Activated naive CD4-positive, alpha-beta T cell treated with anti-CD3 and anti-CD28 coated beads, Interleukin-2, amount 50 U/mL, for 72 hours (primary cell): ENCODE measurements around the gene AMH. TPM values are rescaled to one million over a fixed set of nuclear protein-coding genes. Genes with fewer than 3 reads are reported as not detected.
"Not testable (repeated sequence)": the region's sequence is repeated elsewhere in the genome, so short reads cannot be mapped to it uniquely, and the experiment has no call there.

ENCODE experiments used
- ATAC-seq, 2 donors: fragments of 150-1000 bp; cut with Tn5 transposase; 2 replicates each; pipeline ENCODE4 v1.10.0; 2021; ENCODE audit warnings: mild to moderate bottlenecking in 2 of 2, moderate library complexity in 2 of 2
- DNase-seq, 2 donors: peaks; one replicate each; pipeline ENCODE4 v3.0.0; 2021 to 2022; ENCODE audit warnings: low spot score in 2 of 2
- H3K27ac Mint-ChIP-seq, 2 donors: one replicate each; pipeline ENCODE4 v1.8.0; 2022; ENCODE audit warnings: mild to moderate bottlenecking in 2 of 2, mixed read lengths in 2 of 2
- H3K36me3 Mint-ChIP-seq, 2 donors: one replicate each; pipeline ENCODE4 v1.8.0; 2022; ENCODE audit warnings: mixed read lengths in 2 of 2
- H3K9me3 Mint-ChIP-seq, 2 donors: one replicate each; pipeline ENCODE4 v1.8.0; 2022; ENCODE audit warnings: mixed read lengths in 2 of 2
- total RNA-seq, 2 donors: library from RNA; stranded (reverse); gene quantifications; one replicate each; pipeline ENCODE4 v1.2.3, GENCODE V29; 2022

Gene AMH
- 1 to 10 TPM; 1.9 to 2.9 TPM for total RNA-seq

DNA sequence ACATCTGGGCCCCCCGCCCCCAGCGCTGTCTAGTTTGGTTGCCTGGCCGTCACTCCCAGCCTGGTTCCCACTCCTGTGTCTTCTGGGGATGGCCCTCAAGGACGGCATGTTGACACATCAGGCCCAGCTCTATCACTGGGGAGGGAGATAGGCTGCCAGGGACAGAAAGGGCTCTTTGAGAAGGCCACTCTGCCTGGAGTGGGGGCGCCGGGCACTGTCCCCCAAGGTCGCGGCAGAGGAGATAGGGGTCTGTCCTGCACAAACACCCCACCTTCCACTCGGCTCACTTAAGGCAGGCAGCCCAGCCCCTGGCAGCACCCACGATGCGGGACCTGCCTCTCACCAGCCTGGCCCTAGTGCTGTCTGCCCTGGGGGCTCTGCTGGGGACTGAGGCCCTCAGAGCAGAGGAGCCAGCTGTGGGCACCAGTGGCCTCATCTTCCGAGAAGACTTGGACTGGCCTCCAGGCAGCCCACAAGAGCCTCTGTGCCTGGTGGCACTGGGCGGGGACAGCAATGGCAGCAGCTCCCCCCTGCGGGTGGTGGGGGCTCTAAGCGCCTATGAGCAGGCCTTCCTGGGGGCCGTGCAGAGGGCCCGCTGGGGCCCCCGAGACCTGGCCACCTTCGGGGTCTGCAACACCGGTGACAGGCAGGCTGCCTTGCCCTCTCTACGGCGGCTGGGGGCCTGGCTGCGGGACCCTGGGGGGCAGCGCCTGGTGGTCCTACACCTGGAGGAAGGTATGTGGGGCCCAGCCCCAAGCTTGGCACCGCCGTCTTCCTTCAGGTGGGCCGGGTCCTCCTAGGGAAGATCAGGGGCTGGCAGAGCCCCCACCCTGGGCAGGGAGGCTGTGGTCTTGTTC, at the start of gene AMH:
Gene AMH, plus strand, starts transcription at position 314 of the 857 bp plus-strand sequence. Its CDS starts 10 bp downstream, at position 324.
- ATAC-seq, result no peak
- no peaks in the 10 kb centered on the region for H3K9me3 Mint-ChIP-seq
- peaks cover 5 to 9% of the 10 kb centered on the region in 2 donors for H3K36me3 Mint-ChIP-seq
- peak within 1 kb of the TSS in 1 of 2 donors; percentile 65 for H3K27ac Mint-ChIP-seq
- DNase-seq, result no peak

DNA sequence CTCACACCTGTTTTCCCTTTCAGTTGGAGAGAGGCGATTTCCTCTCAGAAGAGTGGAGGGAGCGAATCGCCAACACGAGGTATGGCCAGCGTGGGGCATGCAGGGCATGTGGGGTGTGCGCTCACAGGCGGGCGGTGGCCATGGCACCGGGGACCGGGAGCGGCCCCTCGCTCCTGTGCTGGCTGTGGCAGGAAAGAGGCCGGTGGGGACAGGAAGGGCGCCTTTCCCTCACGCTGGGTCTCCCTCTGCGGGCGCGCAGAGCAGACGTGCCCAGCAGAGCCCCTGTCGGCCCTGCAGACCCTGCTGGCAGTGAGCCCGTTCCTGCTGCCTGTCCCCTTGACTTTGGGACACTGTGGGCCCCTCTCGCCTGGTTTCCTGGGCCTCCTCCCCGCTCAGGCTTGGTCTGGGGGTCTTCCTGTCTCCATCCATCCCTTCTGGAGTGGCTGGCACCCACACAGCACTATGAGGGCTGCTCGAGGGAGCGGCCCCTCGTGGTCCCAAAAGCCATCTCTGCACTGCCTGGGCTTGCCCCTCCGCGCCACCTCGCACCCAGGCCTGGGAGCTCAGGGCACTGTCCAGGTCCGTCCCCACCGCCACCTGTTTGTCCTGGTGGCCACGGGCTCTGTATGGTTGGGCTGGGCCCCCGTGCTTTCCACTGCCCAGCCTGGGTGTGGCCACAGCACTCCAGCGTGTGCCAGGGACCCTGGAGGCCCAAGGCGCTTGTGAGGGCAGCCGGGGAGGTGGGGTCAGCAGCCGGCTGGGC, 49.1 kb upstream of the AMH start:
- Mint-ChIP-seq H3K27ac (peak overlapping the region in 1 of 2 donors; percentile 14), H3K9me3 (no peaks in the 10 kb centered on the region), H3K36me3 (no peaks in the 10 kb centered on the region)
- peak in 1 of 2 donors; percentile 9 for ATAC-seq
- DNase-seq, result no peak

DNA sequence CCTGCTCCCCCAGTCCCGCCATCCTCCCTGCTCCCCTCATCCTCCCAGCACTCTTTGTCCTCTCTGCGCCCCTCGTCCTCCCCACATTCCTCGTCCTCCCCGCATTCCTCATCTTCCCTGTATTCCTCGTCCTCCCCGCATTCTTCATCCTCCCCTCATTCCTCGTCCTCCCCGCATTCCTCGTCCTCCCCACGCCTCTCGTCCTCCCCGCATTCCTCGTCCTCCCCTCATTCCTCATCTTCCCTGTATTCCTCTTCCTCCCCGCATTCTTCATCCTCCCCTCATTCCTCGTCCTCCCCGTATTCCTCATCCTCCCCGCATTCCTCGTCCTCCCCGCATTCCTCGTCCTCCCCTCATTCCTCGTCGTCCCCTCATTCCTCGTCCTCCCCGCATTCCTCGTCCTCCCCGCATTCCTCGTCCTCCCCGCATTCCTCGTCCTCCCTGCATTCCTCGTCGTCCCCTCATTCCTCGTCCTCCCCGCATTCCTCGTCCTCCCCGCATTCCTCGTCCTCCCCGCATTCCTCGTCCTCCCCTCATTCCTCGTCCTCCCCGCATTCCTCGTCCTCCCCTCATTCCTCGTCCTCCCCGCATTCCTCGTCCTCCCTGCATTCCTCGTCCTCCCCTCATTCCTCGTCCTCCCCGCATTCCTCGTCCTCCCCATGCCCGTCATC, 48.4 kb upstream of the AMH start:
- ATAC-seq, H3K9me3 Mint-ChIP-seq, H3K36me3 Mint-ChIP-seq, DNase-seq: not testable (repeated sequence)
- peak overlapping the region in 1 of 2 donors; percentile 14 for H3K27ac Mint-ChIP-seq

DNA sequence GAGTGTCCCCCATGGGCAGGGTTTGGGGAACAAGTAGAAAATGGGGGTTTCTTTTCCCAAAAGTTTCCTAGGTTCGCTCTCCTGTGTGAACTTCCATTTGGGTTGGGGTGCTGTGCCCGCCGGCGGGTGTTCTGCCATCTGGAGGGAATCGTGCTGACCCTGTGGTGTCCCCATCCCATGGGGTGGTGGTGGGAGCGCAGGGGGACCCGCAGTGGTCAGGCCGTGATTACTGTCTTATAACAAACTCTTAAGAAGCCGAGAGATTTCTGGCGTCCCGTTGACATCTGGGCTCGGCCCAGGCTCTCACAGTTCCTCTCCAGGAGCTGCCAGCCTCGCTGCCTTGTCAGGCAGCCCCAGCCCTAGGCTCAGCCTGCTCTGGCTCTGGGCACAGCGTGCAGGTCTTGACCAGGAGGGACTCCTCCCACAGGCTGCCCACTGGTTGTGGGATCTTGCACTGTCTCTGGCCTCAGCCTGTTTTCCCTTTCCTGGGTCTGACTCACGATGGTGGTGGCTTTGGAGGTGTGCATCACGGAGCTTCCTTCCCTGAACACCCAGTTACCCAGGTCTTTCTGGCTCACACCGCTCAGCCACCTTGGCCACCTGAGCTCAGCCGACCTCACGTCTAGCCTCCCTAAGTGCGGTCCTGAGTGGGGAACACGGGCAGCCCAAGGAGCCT, 47.5 kb upstream of the AMH start:
- H3K9me3 Mint-ChIP-seq, result no peaks in the 10 kb centered on the region
- peak overlapping the region in 1 of 2 donors; percentile 74 for H3K27ac Mint-ChIP-seq
- DNase-seq (no peak), ATAC-seq (peak in 1 of 2 donors; percentile 13)
- H3K36me3 Mint-ChIP-seq, result peaks cover 0 to 1% of the 10 kb centered on the region in 2 donors

DNA sequence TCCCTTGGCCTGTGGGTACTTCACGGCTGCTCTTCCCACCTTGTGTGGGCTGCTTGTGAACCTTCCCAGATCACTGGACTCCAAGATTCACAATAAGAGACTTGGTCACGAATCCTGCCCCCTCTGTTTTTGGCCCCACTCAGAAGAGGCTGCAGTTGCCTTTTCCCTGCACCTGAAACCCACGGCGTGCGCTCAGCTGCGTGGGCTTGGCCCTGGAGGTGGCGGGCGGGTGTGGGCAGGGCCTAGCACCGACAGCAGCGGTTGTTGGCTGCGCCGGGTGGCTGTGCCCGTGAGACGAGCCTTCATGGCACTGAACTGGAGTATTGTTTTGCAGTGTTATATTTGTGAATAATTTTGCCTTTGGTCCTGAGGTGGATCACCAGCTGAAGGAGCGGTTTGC, 46.8 kb upstream of the AMH start:
- DNase-seq, result no peak
- Mint-ChIP-seq H3K9me3 (no peaks in the 10 kb centered on the region), H3K27ac (peak overlapping the region in 1 of 2 donors; percentile 81), H3K36me3 (peaks cover 0 to 4% of the 10 kb centered on the region in 2 donors)
- no peak for ATAC-seq

DNA sequence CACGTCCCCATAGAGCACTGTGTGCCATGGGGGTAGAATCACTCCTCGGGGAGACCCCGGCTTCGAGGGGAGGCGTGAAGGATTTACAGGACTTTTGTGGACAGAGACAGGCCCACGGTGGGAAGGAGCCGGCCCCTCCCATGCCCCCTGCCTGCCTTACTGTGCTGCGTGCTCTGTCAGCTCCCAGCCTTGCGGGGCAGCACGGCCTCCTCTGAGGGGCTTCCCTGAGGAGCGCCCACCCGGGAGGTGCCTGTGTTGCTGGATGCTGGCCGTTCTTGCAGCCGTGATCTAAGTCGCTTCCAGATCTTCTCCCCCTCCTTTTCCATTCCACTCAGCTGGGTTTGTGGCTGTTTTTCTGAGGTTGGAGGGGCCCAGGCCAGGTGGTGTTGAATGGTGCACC, 42.1 kb upstream of the AMH start:
- Mint-ChIP-seq H3K27ac (no peak overlapping the region), H3K9me3 (no peaks in the 10 kb centered on the region), H3K36me3 (peaks cover 4 to 5% of the 10 kb centered on the region in 2 donors)
- DNase-seq, result no peak
- ATAC-seq, result no peak

DNA sequence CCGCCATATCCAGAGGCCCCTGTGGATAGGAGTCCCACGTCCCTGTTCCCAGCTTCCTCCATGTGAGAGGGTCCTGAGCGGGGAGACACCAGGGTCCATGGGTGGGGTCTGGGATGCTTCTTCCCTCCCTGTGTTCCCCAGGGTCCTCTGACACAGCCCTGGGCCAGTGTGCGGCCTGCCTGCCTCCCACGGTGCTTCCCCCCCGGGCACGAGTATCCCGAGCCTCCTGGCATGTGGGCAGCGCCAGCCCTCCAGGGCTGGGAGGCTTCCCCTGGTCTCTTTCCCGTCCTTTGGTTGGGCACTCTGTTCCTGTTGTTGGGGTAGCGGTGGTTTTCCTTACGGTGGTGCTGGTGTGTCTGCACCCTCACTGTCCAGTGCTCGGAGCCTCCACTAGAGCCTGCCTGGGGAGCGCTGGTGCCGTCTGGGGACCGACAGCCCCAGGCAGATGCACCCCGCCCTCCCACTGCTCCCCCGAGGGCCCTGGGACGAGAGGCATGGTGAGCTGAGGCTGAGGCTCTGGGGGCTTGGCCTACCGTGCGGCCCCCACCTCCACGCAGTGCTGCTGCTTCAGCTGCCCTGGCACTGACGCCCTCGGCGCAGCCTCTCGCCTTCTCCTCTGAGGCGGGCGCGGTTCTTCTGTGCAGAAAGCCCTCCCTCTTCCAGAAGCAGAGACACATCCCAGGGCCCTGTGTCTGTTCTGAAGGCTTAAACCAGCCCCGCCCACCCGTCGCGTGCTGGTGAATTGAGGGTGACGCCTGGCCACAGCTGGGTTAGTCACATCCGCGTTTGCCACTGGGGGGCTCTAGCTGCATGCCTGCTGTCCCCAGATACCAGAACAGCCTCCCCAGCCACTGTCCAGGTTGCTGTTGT, 40.9 kb upstream of the AMH start:
- Mint-ChIP-seq H3K9me3 (no peaks in the 10 kb centered on the region), H3K27ac (no peak overlapping the region), H3K36me3 (peaks cover 4 to 5% of the 10 kb centered on the region in 2 donors)
- DNase-seq (no peak), ATAC-seq (no peak)

DNA sequence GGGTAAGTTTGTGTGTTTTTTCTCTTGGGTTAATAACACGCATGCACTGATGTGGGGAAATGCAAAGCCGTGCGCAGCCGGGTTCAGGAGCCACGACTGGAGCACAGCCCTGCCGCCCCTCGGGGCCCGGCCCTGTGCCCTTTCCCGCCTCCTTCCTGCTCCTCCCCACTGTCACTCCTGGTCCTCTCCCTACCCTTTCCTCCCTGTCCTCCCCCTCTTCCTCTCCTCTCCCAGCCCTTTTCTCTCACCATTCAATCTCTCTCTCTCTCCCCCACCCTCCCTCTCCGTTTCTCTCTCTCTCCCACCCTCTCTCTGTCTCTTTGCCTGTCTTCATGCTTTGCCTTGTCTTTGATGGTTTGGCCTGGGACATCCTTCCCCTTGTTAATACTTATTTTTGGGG, 40.1 kb upstream of the AMH start:
- peaks cover 4 to 5% of the 10 kb centered on the region in 2 donors for H3K36me3 Mint-ChIP-seq
- no peak overlapping the region for H3K27ac Mint-ChIP-seq
- H3K9me3 Mint-ChIP-seq, result no peaks in the 10 kb centered on the region
- DNase-seq (no peak), ATAC-seq (no peak)

DNA sequence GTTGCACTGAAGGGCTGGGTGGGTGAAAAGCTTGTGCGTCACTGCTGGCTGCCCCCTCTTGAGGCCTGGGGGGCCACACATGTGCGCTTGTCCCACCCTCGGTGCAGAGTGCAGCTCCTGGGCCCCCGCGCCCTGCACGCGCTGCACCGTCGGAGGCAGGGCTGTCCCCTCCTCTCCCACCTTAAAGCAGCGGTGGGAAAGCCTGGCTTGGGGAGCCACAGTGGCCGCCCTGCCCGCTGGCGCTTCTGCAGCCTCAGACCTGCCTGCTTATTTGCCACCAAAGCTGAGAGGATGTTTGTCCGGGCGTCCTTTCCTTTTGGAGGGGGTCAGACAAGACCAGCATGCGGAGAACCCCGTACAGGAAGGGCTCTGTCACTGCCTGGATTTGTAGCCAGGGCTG, 39.7 kb upstream of the AMH start:
- no peak for ATAC-seq
- H3K36me3 Mint-ChIP-seq, result peaks cover 4 to 5% of the 10 kb centered on the region in 2 donors

DNA sequence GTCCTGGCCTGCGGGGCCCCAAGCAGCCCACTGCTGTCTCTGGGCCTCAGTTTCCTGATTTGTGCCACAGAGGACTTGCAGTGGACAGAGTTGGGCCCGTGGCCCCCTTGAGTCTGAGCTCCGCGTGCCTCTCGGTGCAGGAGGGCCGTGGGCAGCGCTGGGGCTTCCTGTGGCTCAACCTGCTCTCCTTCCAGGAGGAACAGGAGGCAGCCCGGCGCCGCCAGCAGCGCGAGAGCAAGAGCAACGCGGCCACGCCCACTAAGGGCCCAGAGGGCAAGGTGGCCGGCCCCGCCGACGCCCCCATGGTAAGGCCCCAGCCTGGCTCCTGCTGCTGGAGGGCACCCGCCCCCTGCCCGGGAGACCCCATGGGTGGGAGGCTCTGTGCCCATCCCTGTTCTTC, 38.9 kb upstream of the AMH start:
- ATAC-seq, result no peak
- no peak for DNase-seq
- Mint-ChIP-seq H3K36me3 (peaks cover 5 to 7% of the 10 kb centered on the region in 2 donors), H3K27ac (no peak overlapping the region), H3K9me3 (no peaks in the 10 kb centered on the region)

More for the DNA sequence above, 39.7 kb upstream of the AMH start:
- Mint-ChIP-seq H3K9me3 (no peaks in the 10 kb centered on the region), H3K27ac (no peak overlapping the region)
- DNase-seq, result no peak

DNA sequence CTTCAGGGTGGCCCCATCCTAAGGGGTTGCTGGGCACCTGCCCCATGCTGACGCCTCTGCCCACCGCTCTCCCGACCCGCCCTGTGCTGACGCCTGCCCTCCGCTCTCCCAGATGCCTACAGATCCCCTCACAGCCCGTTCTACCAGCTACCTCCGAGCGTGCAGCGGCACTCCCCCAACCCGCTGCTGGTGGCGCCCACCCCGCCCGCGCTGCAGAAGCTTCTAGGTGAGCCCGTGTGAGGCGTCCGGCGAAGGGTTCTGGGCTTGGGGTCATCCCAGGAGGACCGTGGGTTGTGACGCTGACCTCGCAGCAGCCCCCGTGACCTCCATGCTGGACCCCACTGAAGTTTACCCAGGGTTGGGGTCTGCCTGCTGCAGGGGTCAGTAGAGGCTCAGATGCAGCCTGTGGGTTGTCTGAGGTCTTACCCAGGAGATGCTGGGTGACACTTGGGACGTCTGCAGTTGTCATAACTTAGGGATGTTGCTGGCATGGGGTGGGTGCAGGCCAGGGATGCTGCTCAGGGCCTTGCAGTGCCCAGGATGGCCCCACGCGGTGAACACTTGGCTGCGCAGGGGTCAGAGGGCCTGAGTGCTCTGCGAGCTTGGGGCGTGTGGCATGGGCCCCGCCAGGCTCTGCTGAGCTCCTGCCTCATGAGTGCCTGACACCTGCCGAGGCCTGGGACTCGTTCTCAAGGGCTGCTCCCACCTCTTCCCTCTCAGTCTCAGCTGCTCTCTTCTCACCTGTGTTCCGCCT, 38.0 kb upstream of the AMH start:
- H3K27ac Mint-ChIP-seq, result peak overlapping the region in 1 of 2 donors; percentile 50
- H3K36me3 Mint-ChIP-seq, result peaks cover 10 to 12% of the 10 kb centered on the region in 2 donors

DNA sequence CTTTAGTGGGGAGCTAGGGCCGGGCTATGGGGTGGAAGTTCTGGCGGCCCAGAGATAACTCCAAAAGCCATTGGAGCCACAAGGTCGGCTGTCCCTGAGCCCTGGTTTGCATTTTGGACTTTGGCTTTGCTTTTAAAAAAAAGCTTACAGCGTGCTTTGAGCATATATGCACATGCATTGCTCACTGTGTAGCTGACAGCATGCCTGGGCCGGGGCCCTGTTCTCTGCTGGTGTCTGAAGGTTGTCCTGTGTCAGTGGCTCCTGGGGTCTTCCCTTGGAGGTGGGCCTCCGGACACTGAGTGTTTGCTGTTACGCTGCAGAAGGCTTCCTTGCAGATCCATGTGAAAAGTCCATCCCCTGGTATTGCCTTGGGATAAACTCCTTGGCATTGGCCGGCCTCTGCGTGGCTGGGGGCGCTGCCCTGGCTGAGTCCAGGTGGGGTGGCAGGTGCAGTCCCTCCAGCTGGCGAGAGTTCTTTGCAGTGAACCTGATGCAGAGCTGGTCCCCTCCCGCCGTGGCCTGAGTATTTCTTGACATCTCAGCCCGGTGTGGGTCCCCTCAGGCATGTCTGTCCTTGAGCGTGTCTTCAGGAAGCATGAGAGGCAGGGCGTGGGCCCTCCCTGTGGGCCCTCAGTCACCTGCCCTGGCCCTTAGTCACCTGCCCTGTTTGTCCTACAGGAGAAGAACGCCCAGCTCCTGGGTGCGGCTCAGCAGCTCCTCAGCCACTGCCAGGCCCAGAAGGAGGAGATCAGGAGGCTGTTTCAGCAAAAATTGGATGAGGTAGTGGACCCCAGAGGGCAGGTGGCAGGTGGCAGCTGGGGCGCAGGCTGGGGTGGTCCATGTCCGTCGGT, 36.0 kb upstream of the AMH start:
- ATAC-seq, result no peak
- no peak for DNase-seq
- peak overlapping the region in 1 of 2 donors; percentile 16 for H3K27ac Mint-ChIP-seq
- peaks cover 8 to 16% of the 10 kb centered on the region in 2 donors for H3K36me3 Mint-ChIP-seq
- H3K9me3 Mint-ChIP-seq, result no peaks in the 10 kb centered on the region

More for the DNA sequence above, 38.0 kb upstream of the AMH start:
- ATAC-seq (no peak), DNase-seq (no peak)
- no peaks in the 10 kb centered on the region for H3K9me3 Mint-ChIP-seq

DNA sequence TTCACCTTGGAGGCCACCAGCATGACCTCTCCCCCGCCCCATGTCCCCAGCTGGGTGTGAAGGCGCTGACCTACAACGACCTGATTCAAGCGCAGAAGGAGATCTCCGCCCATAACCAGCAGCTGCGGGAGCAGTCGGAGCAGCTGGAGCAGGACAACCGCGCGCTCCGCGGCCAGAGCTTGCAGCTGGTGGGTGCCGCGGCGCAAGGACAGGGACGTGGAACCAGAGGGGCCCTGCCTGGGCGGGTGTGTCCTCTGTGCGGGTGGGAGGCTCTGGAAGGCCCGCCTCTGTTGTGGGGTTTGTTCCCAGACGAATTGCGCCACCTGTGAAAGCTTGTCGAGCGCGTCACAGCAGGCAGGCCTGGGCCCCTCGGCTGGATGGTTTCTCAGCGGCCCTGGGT, 35.3 kb upstream of the AMH start:
- H3K36me3 Mint-ChIP-seq, result peaks cover 8 to 16% of the 10 kb centered on the region in 2 donors

DNA sequence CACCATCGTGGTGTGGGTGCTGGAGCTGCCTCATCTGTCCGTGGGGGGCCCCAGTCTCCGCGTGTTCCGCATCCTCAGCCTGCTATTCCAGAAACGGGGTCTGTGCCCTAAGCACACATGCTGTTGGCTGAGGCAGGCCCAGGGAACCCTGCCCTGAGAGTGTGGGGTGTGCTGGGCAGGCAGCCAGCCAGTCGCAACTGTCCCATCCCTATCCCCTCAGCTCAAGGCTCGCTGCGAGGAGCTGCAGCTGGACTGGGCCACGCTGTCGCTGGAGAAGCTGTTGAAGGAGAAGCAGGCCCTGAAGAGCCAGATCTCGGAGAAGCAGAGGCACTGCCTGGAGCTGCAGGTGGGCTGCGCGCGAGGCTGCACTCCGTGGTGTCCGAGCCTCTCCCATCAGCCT, 34.9 kb upstream of the AMH start:
- ATAC-seq, result no peak
- H3K27ac Mint-ChIP-seq, result peak overlapping the region in 1 of 2 donors; percentile 84
- no peaks in the 10 kb centered on the region for H3K9me3 Mint-ChIP-seq
- H3K36me3 Mint-ChIP-seq, result peaks cover 8 to 16% of the 10 kb centered on the region in 2 donors
- DNase-seq, result no peak

More for the DNA sequence above, 35.3 kb upstream of the AMH start:
- no peak for ATAC-seq
- no peak for DNase-seq
- no peak overlapping the region for H3K27ac Mint-ChIP-seq
- no peaks in the 10 kb centered on the region for H3K9me3 Mint-ChIP-seq
